HEK293 (cell line): Measurements from ENCODE around the gene HPSE2.

ENCODE experiments used
- ATF2 ChIP-seq: fragments of 450-650 bp; formaldehyde crosslinking; IDR thresholded peaks from 2 replicates; pipeline ENCODE4 v1.5.1; 2016; ENCODE audit warnings: missing biosample characterization, missing genetic modification characterization, low read depth
- BCL11A ChIP-seq: fragments of 450-650 bp; formaldehyde crosslinking; IDR thresholded peaks from 2 replicates; pipeline ENCODE4 v1.5.1; 2016; ENCODE audit warnings: low read depth, missing biosample characterization, missing genetic modification characterization
- FEZF1 ChIP-seq: fragments of 450-650 bp; formaldehyde crosslinking; IDR thresholded peaks from 2 replicates; pipeline ENCODE4 v1.5.1; 2016; ENCODE audit warnings: missing biosample characterization, missing genetic modification characterization
- GLIS1 ChIP-seq: fragments of 450-650 bp; formaldehyde crosslinking; IDR thresholded peaks from 2 replicates; pipeline ENCODE4 v1.5.1; 2016; ENCODE audit warnings: missing biosample characterization, missing genetic modification characterization
- GLIS2 ChIP-seq: fragments of 450-650 bp; formaldehyde crosslinking; IDR thresholded peaks from 2 replicates; pipeline ENCODE4 v1.5.1; 2016; ENCODE audit warnings: missing biosample characterization, missing genetic modification characterization
- INSM2 ChIP-seq: fragments of 450-650 bp; formaldehyde crosslinking; IDR thresholded peaks from 2 replicates; pipeline ENCODE4 v1.5.1; 2016; ENCODE audit warnings: missing biosample characterization, missing genetic modification characterization
- MZF1 ChIP-seq: fragments of 450-650 bp; formaldehyde crosslinking; IDR thresholded peaks from 2 replicates; pipeline ENCODE4 v1.5.1; 2017; ENCODE audit warnings: missing biosample characterization, missing genetic modification characterization, borderline replicate concordance
- OSR2 ChIP-seq: fragments of 450-650 bp; formaldehyde crosslinking; IDR thresholded peaks from 2 replicates; pipeline ENCODE4 v1.5.1; 2016; ENCODE audit warnings: missing biosample characterization, missing genetic modification characterization
- PRDM6 ChIP-seq: fragments of 450-650 bp; formaldehyde crosslinking; IDR thresholded peaks from 2 replicates; pipeline ENCODE4 v1.5.1; 2017; ENCODE audit warnings: missing biosample characterization, missing genetic modification characterization
- SP3 ChIP-seq: fragments of 450-650 bp; formaldehyde crosslinking; IDR thresholded peaks from 2 replicates; pipeline ENCODE4 v1.5.1; 2016; ENCODE audit warnings: missing biosample characterization, missing genetic modification characterization
- SP7 ChIP-seq: fragments of 450-650 bp; formaldehyde crosslinking; IDR thresholded peaks from 2 replicates; pipeline ENCODE4 v1.5.1; 2016; ENCODE audit warnings: missing biosample characterization, missing genetic modification characterization
- TCF7L2 ChIP-seq: IDR thresholded peaks from 2 replicates; pipeline ENCODE4 v1.6.1; 2011; ENCODE audit warnings: low read depth, mild to moderate bottlenecking, inconsistent platforms, low read length, moderate library complexity, borderline replicate concordance
- ZBTB21 ChIP-seq: fragments of 450-650 bp; formaldehyde crosslinking; IDR thresholded peaks from 2 replicates; pipeline ENCODE4 v1.5.1; 2017; ENCODE audit warnings: missing biosample characterization, missing genetic modification characterization
- ZIC2 ChIP-seq: fragments of 450-650 bp; formaldehyde crosslinking; IDR thresholded peaks from 2 replicates; pipeline ENCODE4 v1.5.1; 2016; ENCODE audit warnings: missing biosample characterization, missing genetic modification characterization
- ZNF184 ChIP-seq: fragments of 450-650 bp; IDR thresholded peaks from 2 replicates; pipeline ENCODE4 v1.5.1; 2018; ENCODE audit warnings: missing biosample characterization, mild to moderate bottlenecking, missing genetic modification characterization
- ZNF24 ChIP-seq: fragments of 450-650 bp; formaldehyde crosslinking; IDR thresholded peaks from 2 replicates; pipeline ENCODE4 v1.5.1; 2016; ENCODE audit warnings: missing biosample characterization, missing genetic modification characterization
- ZNF266 ChIP-seq: fragments of 450-650 bp; formaldehyde crosslinking; IDR thresholded peaks from 2 replicates; pipeline ENCODE4 v1.5.1; 2016; ENCODE audit warnings: missing biosample characterization, missing genetic modification characterization, low read depth
- ZNF324 ChIP-seq: fragments of 450-650 bp; formaldehyde crosslinking; IDR thresholded peaks from 2 replicates; pipeline ENCODE4 v1.5.1; 2016; ENCODE audit warnings: missing biosample characterization, missing genetic modification characterization
- ZNF335 ChIP-seq: fragments of 450-650 bp; formaldehyde crosslinking; conservative IDR thresholded peaks from 2 replicates; pipeline ENCODE4 v1.5.1; 2016; ENCODE audit warnings: missing biosample characterization, missing genetic modification characterization
- ZNF366 ChIP-seq: fragments of 450-650 bp; formaldehyde crosslinking; conservative IDR thresholded peaks from 2 replicates; pipeline ENCODE4 v1.5.1; 2016; ENCODE audit warnings: missing biosample characterization, missing genetic modification characterization
- ZNF394 ChIP-seq: fragments of 450-650 bp; formaldehyde crosslinking; IDR thresholded peaks from 2 replicates; pipeline ENCODE4 v1.5.1; 2016; ENCODE audit warnings: missing biosample characterization, missing genetic modification characterization, mild to moderate bottlenecking, moderate library complexity, borderline replicate concordance
- ZNF449 ChIP-seq: fragments of 450-650 bp; formaldehyde crosslinking; IDR thresholded peaks from 2 replicates; pipeline ENCODE4 v1.5.1; 2017; ENCODE audit warnings: missing biosample characterization, mild to moderate bottlenecking, missing genetic modification characterization, moderate library complexity
- ZNF513 ChIP-seq: fragments of 450-650 bp; IDR thresholded peaks from 2 replicates; pipeline ENCODE4 v1.5.1; 2018; ENCODE audit warnings: missing biosample characterization, missing genetic modification characterization
- ZNF521 ChIP-seq: fragments of 450-650 bp; formaldehyde crosslinking; IDR thresholded peaks from 2 replicates; pipeline ENCODE4 v1.5.1; 2017; ENCODE audit warnings: missing biosample characterization, mild to moderate bottlenecking, missing genetic modification characterization
- ZNF596 ChIP-seq: fragments of 450-650 bp; IDR thresholded peaks from 2 replicates; pipeline ENCODE4 v1.5.0; 2018; ENCODE audit warnings: missing biosample characterization, mild to moderate bottlenecking, missing genetic modification characterization, moderate library complexity
- ZNF610 ChIP-seq: fragments of 450-650 bp; formaldehyde crosslinking; IDR thresholded peaks from 2 replicates; pipeline ENCODE4 v1.5.1; 2016; ENCODE audit warnings: missing biosample characterization, missing genetic modification characterization, borderline replicate concordance
- ZNF621 ChIP-seq: fragments of 450-650 bp; formaldehyde crosslinking; IDR thresholded peaks from 2 replicates; pipeline ENCODE4 v1.5.1; 2017; ENCODE audit warnings: missing biosample characterization, missing genetic modification characterization
- ZNF629 ChIP-seq: fragments of 450-650 bp; formaldehyde crosslinking; IDR thresholded peaks from 2 replicates; pipeline ENCODE4 v1.5.1; 2017; ENCODE audit warnings: missing biosample characterization, missing genetic modification characterization
- ZXDB ChIP-seq: fragments of 450-650 bp; formaldehyde crosslinking; IDR thresholded peaks from 2 replicates; pipeline ENCODE4 v1.5.1; 2016; ENCODE audit warnings: missing biosample characterization, missing genetic modification characterization

HPSE2 gene

GRCh38 chr10:98460837-98461499, 774.7 kb downstream of the HPSE2 start (continued):
- no peak for TF ChIP-seq ZNF266
- TF ChIP-seq OSR2, result 0 out of 2 replicates have a peak, but pooled peaks have one; percentile 35
- no peak for TF ChIP-seq MZF1 (tag by site-specific recombination)
- TF ChIP-seq ATF2 (tag by site-specific recombination), result peak; percentile 86
- peak; percentile 59 for TF ChIP-seq GLIS1 (tag by site-specific recombination)
- TF ChIP-seq ZNF449 (tag by site-specific recombination), result 0 out of 2 replicates have a peak, but pooled peaks have one; percentile 64
- TF ChIP-seq BCL11A, result peak; percentile 18; the same call in 1 of the 2 replicates
- TF ChIP-seq ZNF366, result peak; percentile 89
- 0 out of 2 replicates have a peak, but pooled peaks have one; percentile 10 for TF ChIP-seq GLIS2
- TF ChIP-seq ZNF596, result no peak
- no peak for TF ChIP-seq ZNF610 (tag by site-specific recombination)
- peak; percentile 40 for TF ChIP-seq ZNF335 (tag by site-specific recombination)
- TF ChIP-seq ZNF621 (tag by site-specific recombination), result no peak
- peak; percentile 61; the same call in 1 of the 2 replicates for TF ChIP-seq ZXDB (tag by site-specific recombination)
- TF ChIP-seq INSM2 (tag by site-specific recombination), result peak; percentile 61; the same call in 1 of the 2 replicates
- TF ChIP-seq ZNF184, result peak; percentile 79
- TF ChIP-seq PRDM6 (tag by site-specific recombination), result no peak
- peak; percentile 30; the same call in 1 of the 2 replicates for TF ChIP-seq ZIC2 (tag by site-specific recombination)
- no peak for TF ChIP-seq TCF7L2
- TF ChIP-seq ZNF629 (tag by site-specific recombination), result peak; percentile 98
- peak; percentile 59 for TF ChIP-seq FEZF1
- TF ChIP-seq ZBTB21 (tag by site-specific recombination), result peak; percentile 95
- TF ChIP-seq ZNF513 (tag by site-specific recombination), result no peak
- TF ChIP-seq SP7 (tag by site-specific recombination), result peak; percentile 87
- TF ChIP-seq ZNF521 (tag by site-specific recombination), result no peak
- TF ChIP-seq ZNF394, result peak; percentile 57
- TF ChIP-seq ZNF324 (tag by site-specific recombination), result peak; percentile 85
- peak; percentile 30; the same call in 1 of the 2 replicates for TF ChIP-seq SP3 (tag by site-specific recombination)
- TF ChIP-seq ZNF24, result no peak
